GM10266 (cell line): ENCODE results near the gene UGT1A9.

Experiments used
- DNase-seq: peaks from one replicate; pipeline ENCODE4 v3.0.0; 2012; ENCODE audit errors: extremely low spot score
- TF ChIP-seq, protein P1 (sequence below): IDR thresholded peaks from 2 replicates; pipeline ENCODE4 v1.5.1; 2012; ENCODE audit warnings: mild to moderate bottlenecking, low read depth; ENCODE audit not compliant: control insufficient read depth, insufficient read depth; ENCODE audit errors: missing control alignments

The UGT1A9 gene

DNA sequence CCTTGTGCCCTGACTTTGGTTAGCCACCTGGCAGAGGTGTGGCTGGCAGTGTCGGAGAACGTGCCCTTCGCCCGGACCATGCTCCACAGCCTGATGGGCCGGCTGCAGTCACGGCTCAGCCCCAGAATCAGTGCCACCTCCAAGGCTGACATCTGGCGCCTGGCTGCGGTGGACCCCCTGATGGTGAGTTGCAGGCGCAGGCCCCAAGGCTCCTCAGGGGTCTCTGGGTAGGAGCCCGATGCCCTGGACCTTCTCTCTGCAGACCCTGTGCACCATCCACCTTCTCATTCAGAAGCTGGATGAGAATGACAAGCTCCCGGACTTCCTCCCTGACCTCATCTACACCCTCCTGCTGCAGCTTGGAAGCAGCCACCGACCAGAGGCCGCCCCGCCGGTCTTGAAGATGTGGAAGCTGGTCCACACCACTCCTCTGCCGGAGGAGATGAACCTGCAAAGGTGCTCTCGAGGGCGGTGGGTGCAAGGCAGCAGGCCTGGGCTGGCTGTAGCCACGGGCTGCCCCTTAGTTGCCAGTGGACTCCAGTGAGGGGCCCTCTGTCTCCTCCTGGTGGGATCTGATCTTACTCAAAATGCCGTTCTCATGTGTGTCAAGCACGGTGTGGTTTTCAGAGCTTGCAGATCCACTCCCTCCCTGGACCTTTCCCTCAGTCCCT, 150.5 kb downstream of the UGT1A9 start:
- TF ChIP-seq, protein P1, sequence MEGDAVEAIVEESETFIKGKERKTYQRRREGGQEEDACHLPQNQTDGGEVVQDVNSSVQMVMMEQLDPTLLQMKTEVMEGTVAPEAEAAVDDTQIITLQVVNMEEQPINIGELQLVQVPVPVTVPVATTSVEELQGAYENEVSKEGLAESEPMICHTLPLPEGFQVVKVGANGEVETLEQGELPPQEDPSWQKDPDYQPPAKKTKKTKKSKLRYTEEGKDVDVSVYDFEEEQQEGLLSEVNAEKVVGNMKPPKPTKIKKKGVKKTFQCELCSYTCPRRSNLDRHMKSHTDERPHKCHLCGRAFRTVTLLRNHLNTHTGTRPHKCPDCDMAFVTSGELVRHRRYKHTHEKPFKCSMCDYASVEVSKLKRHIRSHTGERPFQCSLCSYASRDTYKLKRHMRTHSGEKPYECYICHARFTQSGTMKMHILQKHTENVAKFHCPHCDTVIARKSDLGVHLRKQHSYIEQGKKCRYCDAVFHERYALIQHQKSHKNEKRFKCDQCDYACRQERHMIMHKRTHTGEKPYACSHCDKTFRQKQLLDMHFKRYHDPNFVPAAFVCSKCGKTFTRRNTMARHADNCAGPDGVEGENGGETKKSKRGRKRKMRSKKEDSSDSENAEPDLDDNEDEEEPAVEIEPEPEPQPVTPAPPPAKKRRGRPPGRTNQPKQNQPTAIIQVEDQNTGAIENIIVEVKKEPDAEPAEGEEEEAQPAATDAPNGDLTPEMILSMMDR: no peak
- no peak for DNase-seq
